ENCODE data around the gene ACVR1B. TPM values are rescaled to one million over a fixed set of nuclear protein-coding genes. Genes with fewer than 3 reads are reported as not detected.

The ACVR1B gene
- total and polyA plus RNA-seq, 9 of the 15 experiments (the other 6 are each of a cell fraction or from before 2014, with no cell fraction given), result 0.97 to 15.1 (median 6.8) TPM

GRCh38 chr12:51959921-51960320, 8.4 kb downstream of the ACVR1B start:
- no peak for DNase-seq (ENCODE audit: extremely low read depth in 1 of 4, low spot score in 3 of 4)
- no peak for TF ChIP-seq FUS (optimal IDR thresholded peaks at IDR 0.05; ENCODE audit: low read depth, low read length)
- TF ChIP-seq, protein P1, sequence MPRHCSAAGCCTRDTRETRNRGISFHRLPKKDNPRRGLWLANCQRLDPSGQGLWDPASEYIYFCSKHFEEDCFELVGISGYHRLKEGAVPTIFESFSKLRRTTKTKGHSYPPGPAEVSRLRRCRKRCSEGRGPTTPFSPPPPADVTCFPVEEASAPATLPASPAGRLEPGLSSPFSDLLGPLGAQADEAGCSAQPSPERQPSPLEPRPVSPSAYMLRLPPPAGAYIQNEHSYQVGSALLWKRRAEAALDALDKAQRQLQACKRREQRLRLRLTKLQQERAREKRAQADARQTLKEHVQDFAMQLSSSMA (CRISPR knock-in tag; IDR thresholded peaks at IDR 0.05), result no peak
- TF ChIP-seq PTTG1 (tag; IDR thresholded peaks at IDR 0.05; ENCODE audit: low read depth), result no peak
- TF ChIP-seq, protein P2, sequence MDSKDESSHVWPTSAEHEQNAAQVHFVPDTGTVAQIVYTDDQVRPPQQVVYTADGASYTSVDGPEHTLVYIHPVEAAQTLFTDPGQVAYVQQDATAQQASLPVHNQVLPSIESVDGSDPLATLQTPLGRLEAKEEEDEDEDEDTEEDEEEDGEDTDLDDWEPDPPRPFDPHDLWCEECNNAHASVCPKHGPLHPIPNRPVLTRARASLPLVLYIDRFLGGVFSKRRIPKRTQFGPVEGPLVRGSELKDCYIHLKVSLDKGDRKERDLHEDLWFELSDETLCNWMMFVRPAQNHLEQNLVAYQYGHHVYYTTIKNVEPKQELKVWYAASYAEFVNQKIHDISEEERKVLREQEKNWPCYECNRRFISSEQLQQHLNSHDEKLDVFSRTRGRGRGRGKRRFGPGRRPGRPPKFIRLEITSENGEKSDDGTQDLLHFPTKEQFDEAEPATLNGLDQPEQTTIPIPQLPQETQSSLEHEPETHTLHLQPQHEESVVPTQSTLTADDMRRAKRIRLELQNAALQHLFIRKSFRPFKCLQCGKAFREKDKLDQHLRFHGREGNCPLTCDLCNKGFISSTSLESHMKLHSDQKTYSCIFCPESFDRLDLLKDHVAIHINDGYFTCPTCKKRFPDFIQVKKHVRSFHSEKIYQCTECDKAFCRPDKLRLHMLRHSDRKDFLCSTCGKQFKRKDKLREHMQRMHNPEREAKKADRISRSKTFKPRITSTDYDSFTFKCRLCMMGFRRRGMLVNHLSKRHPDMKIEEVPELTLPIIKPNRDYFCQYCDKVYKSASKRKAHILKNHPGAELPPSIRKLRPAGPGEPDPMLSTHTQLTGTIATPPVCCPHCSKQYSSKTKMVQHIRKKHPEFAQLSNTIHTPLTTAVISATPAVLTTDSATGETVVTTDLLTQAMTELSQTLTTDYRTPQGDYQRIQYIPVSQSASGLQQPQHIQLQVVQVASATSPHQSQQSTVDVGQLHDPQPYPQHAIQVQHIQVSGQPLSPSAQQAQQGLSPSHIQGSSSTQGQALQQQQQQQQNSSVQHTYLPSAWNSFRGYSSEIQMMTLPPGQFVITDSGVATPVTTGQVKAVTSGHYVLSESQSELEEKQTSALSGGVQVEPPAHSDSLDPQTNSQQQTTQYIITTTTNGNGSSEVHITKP (IDR thresholded peaks at IDR 0.05; ENCODE audit: partially characterized antibody), result no peak
- TF ChIP-seq GTF2B (IDR thresholded peaks at IDR 0.05; ENCODE audit: extremely low read depth, insufficient read length), result no peak
- TF ChIP-seq, protein P3, sequence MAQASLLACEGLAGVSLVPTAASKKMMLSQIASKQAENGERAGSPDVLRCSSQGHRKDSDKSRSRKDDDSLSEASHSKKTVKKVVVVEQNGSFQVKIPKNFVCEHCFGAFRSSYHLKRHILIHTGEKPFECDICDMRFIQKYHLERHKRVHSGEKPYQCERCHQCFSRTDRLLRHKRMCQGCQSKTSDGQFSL (CRISPR knock-in tag; IDR thresholded peaks at IDR 0.05), result no peak
- TF ChIP-seq, protein P3 (tag; IDR thresholded peaks at IDR 0.05), result no peak
- no TSS peak for BruUV-seq (replicated peaks)
- no peak overlapping the region for H3K4me2 ChIP-seq (ENCODE audit: insufficient read depth, low read length)
- H3K9ac ChIP-seq (ENCODE audit: insufficient read depth in 1 of 2, low read depth in 2 of 2, low read length in 2 of 2), result no peak overlapping the region
- intact Hi-C loops (cut with micrococcal nuclease) (no loop called here), in situ Hi-C loops (cut with MboI) (no loop called here)
- no peak overlapping the region for H3K4me3 ChIP-seq
- H2AFZ ChIP-seq (ENCODE audit: low read depth, low read length), result no peak overlapping the region
- POLR2A ChIA-PET, result interaction anchor here (0.8 to 1.5 kb wide), 2 partner anchors 10 to 38 kb away, joined by 3 to 7 read pairs; no protein-coding TSS in a partner anchor
- H3K27ac ChIP-seq (ENCODE audit: extremely low read depth, low read depth, low read length), result no peak overlapping the region
- no peaks in the 10 kb centered on the region for H3K9me1 ChIP-seq (ENCODE audit: control insufficient read depth, insufficient read depth, low read length)
- H3K27me3 ChIP-seq (ENCODE audit: control insufficient read depth in 2 of 2, insufficient read depth in 2 of 2, low read length in 2 of 2), result no peaks in the 10 kb centered on the region
- H3K36me3 ChIP-seq (ENCODE audit: control insufficient read depth, insufficient read depth, low read length), result peaks cover 5% of the 10 kb centered on the region; the same call in 1 of the 3 replicates
- peaks cover 0 to 4% of the 10 kb centered on the region in 2 experiments; a peak in 4 of 5 replicates for H3K4me1 ChIP-seq (replicated peaks in 1 of 2; ENCODE audit: control insufficient read depth in 2 of 2, insufficient read depth in 2 of 2, low read length in 2 of 2)
- H4K20me1 ChIP-seq (replicated peaks; ENCODE audit: control insufficient read depth, insufficient read depth, low read length), result peaks cover 7% of the 10 kb centered on the region; the same call in 1 of the 2 replicates
- CTCF ChIA-PET (ENCODE audit: low intra/inter-chr PET ratio), result no interaction called here
- no peak for ATAC-seq
- WGBS (ENCODE audit: insufficient coverage, low coverage, missing lambda C conversion rate), result 83% methylated on average over 4 of the region's 4 CpGs
- FAIRE-seq, result no peak
- H3K79me2 ChIP-seq (ENCODE audit: control insufficient read depth, insufficient read depth, low read length), result peaks cover 23% of the 10 kb centered on the region
- H3K9me3 ChIP-seq (replicated peaks; ENCODE audit: control insufficient read depth, insufficient read depth, low read depth, low read length), result no peaks in the 10 kb centered on the region
